Ammon's horn (tissue), 1 donor: ENCODE measurements around the gene ALKBH5.
"Not testable (repeated sequence)": the region's sequence is repeated elsewhere in the genome, so short reads cannot be mapped to it uniquely, and the experiment has no call there.

Experiments used
- DNase-seq: peaks from one replicate; pipeline ENCODE4 v3.0.0-alpha.2; 2016; ENCODE audit warnings: low spot score

The ALKBH5 gene

DNA sequence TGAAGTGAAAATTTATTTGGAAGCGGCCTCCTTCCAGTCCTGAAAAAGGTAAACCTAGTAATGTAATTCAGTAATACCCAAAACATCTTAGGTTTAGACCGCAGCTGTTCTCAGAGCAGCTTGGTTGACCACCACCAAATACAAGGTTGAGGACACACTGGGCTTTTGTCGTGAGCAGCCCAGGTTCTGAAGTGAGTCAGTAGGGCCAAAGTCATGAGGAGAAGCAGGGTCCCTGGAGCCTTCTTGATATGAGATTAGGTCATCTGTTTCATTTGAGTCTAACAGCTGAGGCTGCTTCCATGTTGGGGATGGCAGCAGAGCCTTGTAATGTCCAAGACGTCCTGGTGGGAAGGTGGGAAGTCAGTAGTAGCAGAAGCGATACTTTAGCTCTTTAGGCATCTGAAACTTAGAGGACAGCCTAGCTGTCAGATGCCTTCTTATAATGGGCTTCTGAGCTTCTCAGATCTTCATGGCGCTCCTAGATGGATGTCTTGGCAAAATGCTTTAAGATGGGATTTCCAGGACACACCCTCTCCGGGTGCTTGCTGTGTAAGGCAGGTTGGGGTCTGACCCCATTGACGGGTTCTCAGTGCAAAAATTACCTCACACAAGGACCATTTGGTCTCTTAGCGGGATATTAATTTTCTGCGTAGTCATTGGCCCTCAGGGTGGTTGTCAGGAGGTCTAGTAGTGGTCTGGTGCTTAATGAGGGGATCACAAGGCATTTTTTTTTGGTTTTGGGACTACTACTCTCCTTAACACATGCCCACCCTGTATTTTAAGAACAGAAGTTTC lies 2.4 kb downstream of the ALKBH5 start:
- DNase-seq: no peak

DNA sequence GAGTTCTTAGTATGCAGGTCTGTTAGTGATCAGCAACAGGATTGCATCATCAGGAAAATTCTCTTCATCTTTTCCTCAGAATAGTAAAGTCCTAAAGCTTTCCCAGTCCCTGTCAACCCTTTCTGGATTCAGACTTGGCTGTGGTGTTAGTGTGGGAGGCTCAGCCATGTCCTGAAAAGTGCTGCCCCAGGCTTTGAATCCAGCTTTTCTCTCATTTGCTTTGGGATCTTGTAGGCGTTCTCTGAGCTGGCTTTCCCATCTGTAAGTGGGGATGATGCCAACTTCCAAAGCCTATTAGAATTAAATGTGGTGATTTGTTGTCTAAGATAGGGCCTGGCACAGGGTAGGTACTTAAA lies 3.0 kb downstream of the ALKBH5 start:
- peak; percentile 64 for DNase-seq

DNA sequence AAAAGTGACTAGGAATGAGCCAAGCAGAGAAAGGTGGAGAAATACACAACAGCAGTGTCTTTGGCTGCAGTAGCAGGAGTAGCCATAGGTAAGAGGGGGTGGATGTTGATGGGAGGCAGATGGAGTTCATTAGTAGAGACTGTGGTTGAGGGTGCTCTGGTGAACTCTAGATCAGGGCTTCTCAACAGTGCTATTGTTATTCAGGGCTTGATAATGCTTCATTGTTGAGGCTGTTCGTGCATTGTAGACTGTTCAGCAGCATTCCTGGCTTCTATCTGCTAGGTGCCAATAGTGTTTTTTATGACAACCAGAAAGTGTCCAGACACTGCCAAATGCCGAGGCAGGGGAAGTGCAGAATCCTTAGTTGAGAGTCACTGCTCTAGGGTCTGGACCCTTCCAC lies 3.6 kb downstream of the ALKBH5 start:
- peak; percentile 81 for DNase-seq

DNA sequence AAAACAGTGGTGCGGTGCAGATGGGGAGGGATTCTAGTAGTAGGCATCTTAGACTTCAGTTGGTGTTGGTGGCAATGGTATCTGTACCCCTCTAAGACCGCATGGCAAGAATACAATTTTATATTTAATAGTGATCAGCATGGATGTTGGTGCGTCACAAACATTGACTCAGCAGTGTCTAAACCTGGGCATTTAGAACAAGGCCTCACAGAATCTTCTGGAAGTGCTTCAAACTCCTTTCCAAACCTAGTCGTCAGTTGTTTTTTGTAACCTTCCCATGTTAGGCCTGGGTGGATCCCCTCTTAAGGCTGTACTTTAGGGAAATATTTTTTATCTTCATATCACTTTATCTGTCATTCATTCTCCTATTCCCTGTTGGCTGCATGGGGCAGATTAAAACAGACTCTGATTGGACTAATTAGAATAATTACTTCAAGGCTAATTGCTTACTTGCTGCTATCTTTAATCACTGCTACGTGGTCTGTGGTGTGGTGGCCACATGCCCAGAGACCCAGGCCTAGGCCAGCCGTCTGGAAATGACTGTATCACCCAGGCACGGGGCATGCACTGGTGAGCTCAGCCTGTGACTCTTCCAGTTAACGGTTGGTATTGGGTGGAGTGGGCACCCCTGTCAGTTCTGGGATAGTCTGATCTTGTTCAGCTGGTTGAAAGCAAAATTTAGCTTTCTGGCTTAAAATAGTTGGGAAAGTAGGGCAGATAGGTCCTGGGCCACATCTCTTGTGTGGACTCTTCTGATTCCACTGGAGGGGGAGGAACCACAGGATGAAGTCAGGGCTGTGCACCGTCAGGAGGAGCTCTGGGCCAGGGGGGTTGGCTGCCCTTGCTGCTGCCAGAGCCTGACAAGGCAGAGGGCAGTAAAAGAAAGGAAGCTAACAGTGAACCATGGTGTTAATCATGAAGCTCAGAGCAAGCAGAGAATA lies 4.5 kb downstream of the ALKBH5 start:
- no peak for DNase-seq

DNA sequence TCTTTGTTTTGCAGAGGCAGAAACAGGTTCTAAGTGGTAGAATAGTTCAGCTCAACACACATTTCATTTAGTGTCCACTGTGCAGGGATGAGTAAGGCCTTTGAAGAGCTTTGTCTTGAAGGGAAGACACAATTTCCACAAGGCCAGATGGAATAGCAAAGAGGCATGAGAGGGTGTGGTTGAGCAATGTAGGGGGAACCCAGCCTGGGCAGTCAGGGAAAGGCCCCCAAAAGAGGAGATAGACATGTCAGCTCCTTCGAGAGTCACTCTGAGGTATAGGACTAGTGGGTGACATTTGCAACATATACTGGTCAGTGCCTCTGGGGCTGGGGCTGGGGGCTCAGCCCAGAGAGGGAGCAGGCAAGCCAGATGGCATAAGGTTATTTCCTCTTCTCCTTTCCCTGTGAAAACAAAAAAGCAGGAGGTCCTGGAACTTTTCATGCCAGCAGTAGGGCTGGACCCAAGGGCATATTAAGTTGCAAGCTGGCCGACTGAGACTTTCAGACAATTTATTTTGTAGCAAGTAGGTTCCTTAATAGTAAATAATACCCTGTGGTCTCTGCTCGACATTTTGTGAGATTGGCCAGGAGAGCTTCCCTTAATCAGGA lies 7.1 kb downstream of the ALKBH5 start:
- no peak for DNase-seq

DNA sequence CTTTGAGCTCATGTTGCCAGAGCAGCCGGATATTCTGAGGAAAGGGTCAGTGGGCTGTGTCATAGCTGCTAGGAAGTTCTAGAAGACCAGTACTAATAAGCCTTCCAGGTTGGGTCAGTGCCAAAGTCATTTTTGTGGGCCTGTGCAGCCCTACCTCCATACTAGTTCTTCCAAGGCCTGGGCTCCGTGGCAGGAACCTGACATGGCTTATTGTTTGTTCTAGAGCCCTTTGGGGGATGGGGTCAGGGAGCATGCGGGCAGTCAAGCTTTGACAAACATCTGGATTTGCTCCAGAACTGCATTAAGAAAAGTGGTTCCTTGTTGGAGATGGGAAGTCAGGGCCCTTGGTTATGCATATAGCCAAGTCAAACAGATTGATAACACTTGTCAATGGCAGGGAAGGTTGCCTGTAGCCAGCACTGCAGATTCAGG lies 7.6 kb downstream of the ALKBH5 start:
- DNase-seq: no peak

DNA sequence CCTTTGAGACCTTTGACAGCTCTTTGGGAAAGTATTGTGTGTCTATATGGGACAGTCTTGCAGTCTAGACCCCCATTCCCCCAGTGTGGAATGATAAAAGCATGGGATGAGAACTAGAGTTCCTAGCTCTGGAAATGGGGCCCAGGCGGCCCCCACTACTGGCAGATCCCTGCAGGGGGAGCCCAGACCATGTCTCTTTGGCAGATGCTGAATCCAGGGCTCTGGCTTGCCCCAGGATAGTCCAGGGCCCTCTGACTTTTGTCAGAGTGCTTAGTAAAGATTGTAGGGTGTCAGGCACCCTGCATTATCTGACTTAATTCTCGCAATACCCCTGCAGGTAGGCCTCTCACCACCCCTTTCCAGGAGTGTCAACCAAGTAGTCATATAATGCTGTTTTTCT lies 8.3 kb downstream of the ALKBH5 start:
- no peak for DNase-seq

DNA sequence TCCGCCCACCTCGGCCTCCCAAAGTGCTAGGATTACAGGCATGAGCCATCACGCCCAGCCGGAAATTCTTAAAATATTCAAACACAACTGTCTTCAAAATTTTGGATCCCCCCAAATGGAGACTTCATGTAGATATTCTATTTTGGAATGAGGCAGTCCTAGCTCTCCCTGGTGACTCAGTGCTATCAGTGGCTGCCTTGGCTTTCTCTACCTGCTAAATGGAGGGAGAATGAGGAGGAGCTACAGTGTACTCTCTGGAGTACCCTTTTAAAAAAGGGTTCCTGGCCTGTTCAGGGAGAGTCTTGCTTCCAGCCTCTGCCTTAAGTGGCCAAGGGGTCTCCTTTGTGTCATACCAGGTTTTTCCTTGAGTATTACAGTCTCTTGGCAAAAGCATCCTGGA lies 10.8 kb downstream of the ALKBH5 start:
- DNase-seq: no peak

DNA sequence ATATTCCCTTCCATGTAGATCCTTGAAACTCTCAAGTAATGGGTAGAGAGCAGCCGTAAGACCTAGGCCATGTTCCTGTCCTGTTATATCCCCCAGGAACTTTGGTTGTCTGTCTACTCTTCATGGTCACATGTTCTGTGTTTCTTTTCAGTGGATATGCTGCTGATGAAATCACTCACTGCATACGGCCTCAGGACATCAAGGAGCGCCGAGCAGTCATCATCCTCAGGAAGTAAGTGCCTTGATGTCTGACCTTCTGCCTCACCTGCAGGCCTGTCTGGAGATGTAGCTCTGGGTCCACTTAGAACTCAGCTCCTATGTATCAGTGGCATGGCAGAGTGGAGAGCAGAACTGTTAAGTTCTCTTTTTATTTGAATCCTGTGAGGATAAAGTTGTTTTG lies 11.2 kb downstream of the ALKBH5 start:
- no peak for DNase-seq

DNA sequence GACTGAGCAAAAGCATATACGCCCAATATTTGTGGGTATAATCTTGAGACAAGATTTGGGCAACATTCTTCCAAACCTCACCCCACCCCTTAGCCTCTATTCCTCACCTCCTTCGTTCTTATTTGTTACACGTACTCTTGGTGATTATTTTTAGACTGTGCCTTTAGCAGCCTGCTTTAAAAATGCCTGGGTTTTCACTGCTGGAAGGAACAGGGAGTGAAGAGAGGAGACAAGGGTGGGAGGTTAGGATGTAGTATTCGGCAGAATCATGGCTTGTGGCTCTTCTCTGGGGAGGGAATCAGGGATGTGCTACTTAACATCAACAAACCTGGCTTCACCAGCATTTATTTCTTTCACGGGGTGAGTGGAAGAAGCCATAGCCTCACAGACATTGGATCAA lies 11.6 kb downstream of the ALKBH5 start:
- DNase-seq: no peak

DNA sequence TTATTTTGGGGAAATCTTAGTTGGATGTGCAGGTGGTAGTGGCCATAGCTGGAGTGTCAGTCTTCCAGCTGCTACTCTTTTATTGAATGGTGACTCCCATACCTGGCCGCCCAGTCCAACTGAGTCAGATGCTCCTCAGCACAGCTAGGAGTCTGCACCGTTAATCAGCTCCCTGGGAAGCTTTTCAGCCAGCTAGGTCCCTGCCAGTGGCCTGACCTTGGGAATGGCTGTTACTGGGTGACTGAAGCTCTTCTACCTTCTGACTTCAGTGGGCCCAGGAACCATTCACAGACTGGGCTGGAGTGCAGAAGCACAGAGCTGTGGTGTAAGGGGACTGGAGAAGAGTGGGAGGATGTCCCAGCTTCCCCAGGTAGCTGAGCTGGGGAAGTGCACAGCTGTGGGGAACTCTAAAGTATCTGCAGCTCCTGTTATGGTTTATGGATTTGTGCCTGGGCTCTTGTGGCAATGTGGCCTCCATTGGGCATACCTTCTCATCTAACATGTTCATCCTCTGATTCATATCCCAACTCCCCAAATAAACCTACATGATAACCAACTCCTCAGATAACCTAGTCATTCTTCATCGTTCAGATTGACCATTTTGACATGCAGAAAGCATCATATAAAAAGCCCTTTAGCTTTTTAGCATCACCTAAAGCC lies 14.0 kb downstream of the ALKBH5 start:
- DNase-seq: no peak

DNA sequence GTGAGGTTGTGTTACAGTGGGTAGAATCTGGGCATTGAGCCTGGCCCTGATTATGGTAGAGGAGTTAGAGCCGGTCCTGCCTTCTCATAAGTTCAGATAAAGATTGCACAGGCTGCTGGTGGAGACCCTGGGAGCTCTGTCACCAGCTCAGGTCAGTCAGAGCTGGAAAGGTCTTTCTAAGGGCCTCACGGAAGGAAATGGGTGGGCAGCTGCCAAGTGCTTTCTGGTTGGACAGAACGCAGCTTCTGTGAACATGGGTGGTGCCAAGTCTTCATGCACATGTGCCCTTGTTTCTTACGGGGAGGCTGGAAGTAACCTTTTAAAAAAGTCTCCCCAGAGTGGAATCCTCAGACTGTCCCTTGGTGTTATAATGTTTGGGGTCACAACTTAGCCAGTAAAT lies 14.9 kb downstream of the ALKBH5 start:
- DNase-seq: no peak

DNA sequence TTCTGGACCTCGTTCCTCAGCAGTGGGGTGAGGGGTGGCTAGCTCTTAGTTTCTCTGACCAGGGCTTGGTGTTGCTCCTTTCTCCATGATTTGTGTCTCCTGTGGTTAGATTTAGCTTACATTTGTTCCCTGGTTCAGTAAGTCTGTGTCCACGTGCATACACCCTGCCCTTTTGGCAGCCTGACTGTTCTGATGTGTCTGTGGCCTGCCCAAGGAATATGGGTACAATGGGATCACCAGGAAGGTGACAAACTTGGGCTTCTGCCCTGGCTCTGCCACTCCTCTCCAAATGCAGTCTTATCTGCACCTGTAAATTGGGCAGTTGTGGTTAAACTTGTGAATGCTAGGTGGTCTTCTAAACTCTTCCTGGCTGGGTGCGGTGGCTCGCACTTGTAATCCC lies 17.5 kb downstream of the ALKBH5 start:
- DNase-seq: no peak

DNA sequence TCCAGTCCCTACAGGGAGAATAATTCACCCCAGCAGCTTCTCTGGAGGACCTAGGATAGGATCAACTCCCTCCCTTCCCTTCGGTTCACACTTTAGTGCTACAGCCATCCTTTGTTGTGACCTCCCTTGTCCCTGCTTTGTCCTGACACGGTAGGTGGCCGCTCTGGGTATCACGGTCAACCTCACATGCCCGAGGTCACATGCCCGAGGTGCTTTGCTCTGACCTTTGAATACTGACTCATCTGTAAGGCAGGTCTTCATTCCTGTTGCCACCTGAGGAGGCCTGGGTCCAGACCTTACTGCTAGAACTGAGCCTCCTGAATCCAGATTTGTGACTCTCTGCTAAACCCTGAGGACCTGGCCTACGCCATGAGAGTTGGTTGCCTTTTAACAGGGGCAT lies 19.7 kb downstream of the ALKBH5 start:
- DNase-seq: no peak

DNA sequence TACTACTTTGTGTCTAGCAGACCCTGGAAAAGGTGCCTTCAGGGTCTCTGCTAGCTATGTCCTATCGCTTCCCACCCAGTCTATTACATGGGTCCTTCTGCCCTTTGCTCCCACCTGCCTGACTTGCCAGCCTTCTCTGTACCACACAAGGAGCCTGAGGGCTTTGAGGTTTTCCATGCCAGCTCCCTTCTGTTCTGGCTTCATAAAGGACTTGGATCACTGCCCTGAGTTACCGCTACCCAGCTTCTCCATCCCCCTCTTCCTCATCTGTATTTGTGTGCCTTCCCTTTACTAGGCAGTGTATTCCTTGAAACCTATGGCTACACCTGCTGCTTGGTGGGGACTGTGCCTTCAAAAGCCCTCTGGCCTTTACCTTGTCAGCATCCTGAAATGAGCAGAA lies 22.2 kb downstream of the ALKBH5 start:
- no peak for DNase-seq

DNA sequence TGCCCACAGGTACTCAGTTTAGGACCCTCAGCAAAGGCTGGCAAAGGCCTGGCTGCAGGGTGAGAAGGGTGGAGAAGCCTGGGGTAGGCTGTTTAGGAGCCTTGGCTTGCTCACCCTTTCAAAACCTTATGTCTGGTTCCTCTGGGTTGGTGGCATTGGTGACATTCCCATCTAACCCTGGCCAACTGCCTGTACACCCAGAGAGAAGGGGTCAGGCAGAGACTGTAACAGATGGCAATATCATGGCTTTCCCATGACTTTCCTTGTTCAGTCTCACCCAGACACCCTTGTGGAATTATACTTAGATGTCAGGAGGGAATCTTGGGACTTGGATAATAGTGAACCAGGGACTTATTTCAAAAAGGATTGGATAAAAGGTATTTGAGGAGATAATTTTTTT lies 23.3 kb downstream of the ALKBH5 start:
- no peak for DNase-seq

DNA sequence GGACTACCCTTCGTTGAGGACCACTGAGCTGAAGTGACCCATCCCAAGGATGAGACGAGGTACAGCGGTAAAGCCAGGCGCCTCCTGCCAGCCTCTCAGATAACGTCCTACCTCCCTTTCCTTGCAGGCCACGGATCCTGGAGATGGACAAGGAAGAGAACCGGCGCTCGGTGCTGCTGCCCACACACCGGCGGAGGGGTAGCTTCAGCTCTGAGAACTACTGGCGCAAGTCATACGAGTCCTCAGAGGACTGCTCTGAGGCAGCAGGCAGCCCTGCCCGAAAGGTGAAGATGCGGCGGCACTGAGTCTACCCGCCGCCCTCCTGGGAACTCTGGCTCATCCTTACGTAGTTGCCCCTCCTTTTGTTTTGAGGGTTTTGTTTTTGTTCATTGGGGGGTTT lies 24.5 kb downstream of the ALKBH5 start:
- no peak for DNase-seq

DNA sequence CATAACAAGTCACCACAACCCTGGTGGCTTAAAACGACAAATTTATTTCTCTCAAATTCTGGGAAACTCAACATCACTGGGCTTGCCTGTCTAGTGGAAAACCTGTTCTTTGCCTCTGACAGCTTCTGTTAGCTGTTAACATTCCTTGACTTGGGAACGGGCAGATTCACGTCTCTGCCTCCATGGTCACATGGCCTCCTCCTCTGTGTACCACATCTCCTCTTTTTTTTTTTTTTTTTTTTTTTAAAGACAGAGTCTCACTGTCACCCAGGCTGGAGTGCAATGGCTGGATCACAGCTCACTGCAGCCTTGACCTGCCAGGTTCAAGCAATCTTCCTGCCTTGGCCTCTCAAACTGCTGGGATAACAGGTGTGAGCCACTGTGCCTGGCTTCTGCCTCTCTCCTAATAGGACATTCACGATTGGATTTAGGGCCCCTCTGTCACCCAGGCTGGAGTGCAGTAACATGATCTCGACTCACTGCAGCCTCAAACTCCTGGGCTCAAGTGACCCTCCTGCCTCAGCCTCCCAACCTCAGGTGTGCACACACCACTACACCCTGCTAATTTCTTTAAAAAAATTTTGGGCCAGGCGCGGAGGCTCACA lies 30.1 kb downstream of the ALKBH5 start:
- no peak for DNase-seq

DNA sequence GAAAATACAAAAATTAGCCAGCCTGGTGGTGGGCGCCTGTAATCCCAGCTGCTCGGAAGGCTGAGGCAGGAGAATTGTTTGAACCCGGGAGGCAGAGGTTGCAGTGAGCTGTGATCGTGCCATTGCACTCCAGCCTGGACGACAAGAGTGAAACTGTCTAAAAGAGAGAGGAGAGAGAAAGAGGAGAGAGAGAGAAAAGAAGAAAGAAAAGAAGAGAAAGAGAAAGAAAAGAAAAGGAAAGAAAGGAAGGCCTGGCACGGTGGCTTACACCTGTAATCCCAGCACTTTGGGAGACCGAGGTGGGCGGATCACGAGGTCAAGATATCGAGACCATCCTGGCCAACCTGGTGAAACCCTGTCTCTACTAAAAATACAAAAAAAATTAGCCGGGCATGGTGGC lies 33.3 kb downstream of the ALKBH5 start:
- DNase-seq: not testable (repeated sequence)

DNA sequence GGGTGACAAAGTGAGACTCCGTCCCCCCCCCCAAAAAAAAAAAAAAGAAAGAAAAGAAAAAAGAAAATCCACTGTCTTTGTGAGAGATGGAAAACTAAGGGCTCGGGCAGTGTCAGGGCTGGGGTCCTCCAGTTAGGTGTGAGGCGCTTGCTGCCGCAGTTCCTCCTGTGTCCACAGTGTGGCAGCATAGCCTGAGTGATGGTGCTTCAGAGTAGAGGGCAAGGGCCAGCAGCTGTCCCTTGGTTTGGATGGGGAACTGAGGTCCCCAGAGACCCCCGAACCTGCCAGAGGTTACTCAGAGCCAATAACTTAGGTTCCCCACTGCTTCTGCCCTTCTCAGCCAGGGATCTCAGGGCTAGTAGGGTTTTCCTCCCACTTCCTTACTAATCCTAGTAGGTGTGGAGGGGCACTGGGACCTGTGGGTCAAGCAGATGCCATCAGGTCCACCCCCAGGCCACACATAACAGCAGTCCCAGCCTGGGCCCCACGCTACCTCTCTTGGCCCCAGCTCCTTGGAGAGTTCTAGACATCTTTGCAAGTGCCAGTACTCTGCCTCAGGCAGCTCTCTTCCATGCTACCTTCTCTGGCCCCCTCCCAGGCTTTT lies 33.9 kb downstream of the ALKBH5 start:
- DNase-seq: peak; percentile 85

DNA sequence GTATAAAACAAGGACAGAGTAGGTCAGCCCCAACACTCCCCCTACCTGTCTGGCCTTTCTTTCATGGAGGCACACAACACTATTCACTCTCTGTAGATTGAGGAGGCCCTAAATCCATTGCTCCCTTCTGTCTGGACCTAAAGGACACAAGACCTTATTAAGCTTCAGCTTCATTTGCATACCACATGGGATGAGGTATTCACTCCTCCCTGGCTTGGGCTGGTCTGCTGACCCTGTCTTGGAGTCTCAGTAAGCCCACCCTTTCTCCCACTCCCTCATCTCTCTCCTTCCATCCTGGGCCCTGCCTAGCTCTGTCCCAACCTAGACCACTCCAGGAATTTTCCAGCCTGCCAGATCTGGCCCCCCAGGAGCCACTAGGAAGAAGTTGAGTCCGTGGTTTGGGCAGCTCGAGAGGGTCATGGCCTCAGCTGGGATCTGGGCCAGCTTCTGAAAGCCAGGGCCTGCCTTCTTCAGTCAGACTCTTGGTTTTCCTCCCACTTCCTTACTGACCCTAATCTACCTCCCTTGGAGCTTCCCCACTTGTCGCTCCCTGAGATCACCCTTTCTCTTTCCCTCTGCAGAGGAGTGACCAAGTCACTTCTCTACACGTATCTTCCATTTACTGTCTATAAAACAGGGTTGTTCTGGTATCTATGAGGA lies 35.3 kb downstream of the ALKBH5 start:
- DNase-seq: no peak
